GM19468 (cell line): Measurements from ENCODE around the gene AMDHD1.

Experiments
- ATAC-seq: cut with Tn5 transposase; IDR thresholded peaks from one replicate; pipeline ENCODE4 v1.9.1; 2021; ENCODE audit warnings: mild to moderate bottlenecking, moderate library complexity, moderate number of reproducible peaks; ENCODE audit not compliant: unreplicated experiment; ENCODE audit errors: extremely low read depth

AMDHD1 gene, protein sequence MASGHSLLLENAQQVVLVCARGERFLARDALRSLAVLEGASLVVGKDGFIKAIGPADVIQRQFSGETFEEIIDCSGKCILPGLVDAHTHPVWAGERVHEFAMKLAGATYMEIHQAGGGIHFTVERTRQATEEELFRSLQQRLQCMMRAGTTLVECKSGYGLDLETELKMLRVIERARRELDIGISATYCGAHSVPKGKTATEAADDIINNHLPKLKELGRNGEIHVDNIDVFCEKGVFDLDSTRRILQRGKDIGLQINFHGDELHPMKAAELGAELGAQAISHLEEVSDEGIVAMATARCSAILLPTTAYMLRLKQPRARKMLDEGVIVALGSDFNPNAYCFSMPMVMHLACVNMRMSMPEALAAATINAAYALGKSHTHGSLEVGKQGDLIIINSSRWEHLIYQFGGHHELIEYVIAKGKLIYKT

DNA sequence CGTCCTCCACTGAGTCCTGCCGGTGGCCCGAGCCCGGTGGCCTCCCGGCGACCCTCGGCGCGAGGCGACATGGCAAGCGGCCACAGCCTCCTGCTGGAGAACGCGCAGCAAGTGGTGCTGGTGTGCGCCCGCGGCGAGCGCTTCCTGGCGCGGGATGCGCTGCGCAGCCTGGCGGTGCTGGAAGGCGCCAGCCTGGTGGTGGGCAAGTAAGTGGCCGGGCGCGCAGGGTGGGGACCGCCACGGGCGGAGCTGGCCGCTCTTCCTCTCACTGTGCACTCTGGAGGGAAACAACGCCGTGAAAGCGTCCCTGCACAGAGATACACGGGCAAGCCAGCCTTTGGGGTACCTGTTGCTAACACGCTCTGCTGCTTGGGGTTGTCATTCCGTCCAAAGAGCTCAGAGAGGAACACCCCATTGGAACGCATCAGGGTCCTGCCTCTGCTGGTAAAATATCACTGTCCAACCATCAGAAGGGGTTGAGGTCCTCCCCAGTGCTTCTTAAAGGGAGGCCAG is at the start of gene AMDHD1:
AMDHD1 (plus strand) TSS at position 2 of the 513 bp plus-strand sequence; CDS start at position 70, 68 bp downstream.
- peak; percentile 36 for ATAC-seq

DNA sequence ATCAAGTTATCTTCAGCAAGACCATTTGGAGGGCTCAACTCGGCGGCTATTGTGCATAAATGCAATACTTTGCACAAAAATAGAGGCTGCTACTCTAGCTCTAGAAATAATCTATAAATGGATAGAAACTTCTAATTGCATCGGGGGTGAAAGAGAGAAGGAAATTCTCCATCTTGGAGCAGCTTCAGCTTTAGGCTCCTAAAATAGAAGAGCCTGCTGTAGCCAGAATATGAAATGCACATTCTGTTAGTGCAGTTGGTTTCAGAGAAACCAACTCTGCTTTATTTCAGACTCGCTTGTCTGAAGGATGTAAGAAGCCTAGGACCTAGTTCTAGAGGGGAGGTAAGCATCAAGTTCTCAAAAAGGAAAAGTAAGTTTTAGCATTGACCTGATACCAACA is 46.3 kb upstream of the AMDHD1 start:
- ATAC-seq, result no peak

- ATAC-seq, result no peak
These were observed 45.0 kb upstream of the AMDHD1 start for GRCh38 chr12:95898081-95898480.

GRCh38 chr12:95908573-95908972 is 34.6 kb upstream of the AMDHD1 start:
- no peak for ATAC-seq

DNA sequence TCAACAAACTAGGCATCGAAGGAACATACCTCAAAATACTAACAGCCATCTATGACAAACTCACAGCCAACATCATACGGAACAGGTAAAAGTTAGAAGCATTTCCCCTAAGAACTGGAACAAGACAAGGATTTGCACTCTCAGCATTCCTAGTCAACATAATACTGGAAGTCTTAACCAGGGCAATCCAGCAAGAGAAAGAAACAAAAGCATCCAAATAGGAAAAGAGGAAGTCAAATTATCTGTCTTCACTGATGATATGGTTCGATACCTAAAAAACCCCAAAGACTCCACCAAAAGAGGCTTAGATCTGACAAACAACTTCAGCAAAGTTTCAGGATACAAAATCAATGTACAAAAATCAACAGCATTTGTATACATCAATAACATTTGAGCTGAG is 33.3 kb upstream of the AMDHD1 start:
- ATAC-seq, result no peak

DNA sequence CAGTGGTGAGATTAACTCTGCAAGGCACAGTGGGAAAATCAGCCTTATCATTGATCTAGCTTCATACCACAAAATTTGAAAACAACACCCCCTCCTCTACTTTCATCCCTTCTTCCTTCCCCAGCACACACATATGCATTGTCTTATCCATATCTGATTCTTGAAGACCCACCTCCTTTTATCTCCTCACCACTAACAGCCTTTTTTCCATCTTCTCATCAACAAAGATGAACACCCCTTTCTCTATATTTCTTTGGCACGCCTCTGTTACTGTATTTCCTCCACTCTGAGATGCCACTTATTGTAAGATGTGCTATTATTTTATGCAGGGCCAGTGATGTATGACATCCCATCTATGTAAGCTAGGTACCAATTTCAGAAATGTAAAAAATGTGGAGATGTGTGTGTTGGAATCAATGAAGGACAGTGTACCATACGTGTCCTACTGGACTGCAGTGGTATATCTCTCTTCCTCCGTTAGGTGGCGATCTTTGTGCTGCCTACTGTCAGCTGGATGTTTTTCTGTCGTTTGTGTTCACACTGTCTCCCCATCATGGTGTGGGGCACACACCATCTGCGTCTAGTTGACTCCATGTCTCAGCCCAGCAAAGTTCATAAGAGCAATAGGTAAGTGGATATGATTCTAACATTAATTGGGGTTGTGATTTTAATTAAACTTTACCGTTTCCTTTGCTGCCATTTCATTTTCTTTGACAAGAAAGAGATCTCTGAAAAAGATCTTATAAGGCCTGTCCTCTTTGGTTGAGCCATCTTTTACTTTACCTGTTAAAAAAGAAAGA is 24.7 kb upstream of the AMDHD1 start:
- peak; percentile 63 for ATAC-seq

- no peak for ATAC-seq
These were observed 24.0 kb upstream of the AMDHD1 start for GRCh38 chr12:95919110-95919509.

DNA sequence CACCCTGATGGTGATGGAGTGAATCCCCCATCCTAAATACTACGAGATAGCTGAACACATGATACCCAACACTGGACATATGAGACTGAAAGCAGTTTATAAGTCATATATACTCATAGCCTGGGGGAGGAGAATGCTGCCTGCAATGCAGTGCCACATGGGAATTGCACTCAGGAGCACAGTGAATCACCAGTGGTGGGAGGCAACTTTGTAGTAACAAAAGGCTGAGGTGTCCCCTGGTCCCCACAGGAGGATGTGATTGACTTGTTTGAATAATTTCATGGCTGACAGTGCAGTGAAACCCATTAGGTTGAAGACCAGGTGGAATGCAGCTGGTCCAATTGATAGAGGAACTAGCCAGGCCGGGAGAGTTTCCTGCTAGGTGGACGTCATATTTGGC is 20.9 kb upstream of the AMDHD1 start:
- no peak for ATAC-seq

GRCh38 chr12:95940514-95940913 is 2.6 kb upstream of the AMDHD1 start:
- ATAC-seq, result no peak

DNA sequence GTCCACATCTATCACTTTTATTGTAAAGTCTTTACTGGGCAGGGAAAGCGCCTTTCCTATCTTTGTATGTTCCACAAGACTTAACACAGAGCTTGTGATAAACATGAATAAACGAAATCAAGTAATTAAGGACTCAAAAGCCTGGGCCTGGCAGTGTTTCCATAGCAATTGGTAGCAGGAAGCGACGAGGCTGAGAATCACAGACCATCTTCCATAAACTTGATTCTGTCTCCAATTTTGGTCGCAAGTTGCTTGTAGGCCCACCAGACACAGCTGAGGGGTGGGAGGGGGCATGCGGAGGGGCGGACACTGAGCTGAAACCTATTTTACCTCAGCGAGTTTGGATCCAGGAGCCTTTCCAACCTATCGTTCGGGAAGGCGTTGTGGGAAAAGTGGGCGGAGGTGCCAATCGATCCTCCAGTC is 1.0 kb upstream of the AMDHD1 start:
- no peak for ATAC-seq

GRCh38 chr12:95942524-95943329 is 404 bp upstream of the AMDHD1 start, which contains the start of gene CCDC38:
Gene CCDC38 (minus strand): TSS chr12:95942614. CDS start chr12:95936509, 6,105 bp downstream.
- ATAC-seq, result peak; percentile 89

- no peak for ATAC-seq
These were observed 1.1 kb downstream of the AMDHD1 start for GRCh38 chr12:95944108-95944704.

- ATAC-seq, result no peak
These were observed 6.5 kb downstream of the AMDHD1 start for GRCh38 chr12:95949477-95950206.

GRCh38 chr12:95951515-95951914 is 8.4 kb downstream of the AMDHD1 start:
- ATAC-seq, result no peak

- ATAC-seq, result no peak
These were observed 9.9 kb downstream of the AMDHD1 start for GRCh38 chr12:95953000-95953399.

GRCh38 chr12:95955549-95956159 is 12.5 kb downstream of the AMDHD1 start:
- ATAC-seq, result no peak

DNA sequence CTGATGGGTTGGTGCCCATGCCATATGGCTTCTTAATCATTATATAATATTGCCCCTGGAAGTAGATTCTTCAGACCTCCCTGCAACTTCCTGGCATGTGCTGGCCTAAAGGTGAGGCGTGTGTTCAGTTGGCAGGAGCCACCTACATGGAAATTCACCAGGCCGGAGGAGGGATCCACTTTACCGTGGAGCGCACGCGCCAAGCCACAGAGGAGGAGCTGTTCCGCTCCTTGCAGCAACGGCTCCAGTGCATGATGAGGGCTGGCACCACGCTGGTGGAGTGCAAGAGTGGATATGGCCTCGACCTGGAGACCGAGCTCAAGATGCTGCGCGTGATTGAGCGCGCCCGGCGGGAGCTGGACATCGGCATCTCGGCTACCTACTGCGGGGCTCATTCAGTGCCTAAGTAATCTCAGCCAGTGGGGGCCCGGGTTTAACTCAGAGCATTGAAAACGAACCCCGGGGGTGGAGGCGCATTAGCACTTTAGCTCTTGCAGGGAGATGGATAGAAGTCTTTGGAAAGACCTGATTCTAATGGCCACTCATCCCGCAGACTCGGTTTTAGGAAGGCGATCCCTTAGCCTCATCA is 13.5 kb downstream of the AMDHD1 start:
- ATAC-seq, result no peak

- ATAC-seq, result no peak
These were observed 16.0 kb downstream of the AMDHD1 start for GRCh38 chr12:95959107-95959506.
